Tracheal epithelial cell (primary cell): Measurements from ENCODE around the gene ERGIC3. TPM values are rescaled to one million over a fixed set of nuclear protein-coding genes. Genes with fewer than 3 reads are reported as not detected.

Experiments
- total RNA-seq: library from RNA; depleted of rRNA; stranded (reverse); fragments of >200 nt; gene quantifications from 2 replicates; pipeline ENCODE4 v1.2.1, GENCODE V29; 2014

The ERGIC3 gene
- 367 and 383 TPM in 2 replicates for total RNA-seq

GRCh38 chr20:35541783-35542662, at the start of gene ERGIC3:
TSS of gene ERGIC3 (plus strand) at chr20:35542078. CDS start at chr20:35542098, 20 bp downstream.

GRCh38 chr20:35529552-35529951, 12.3 kb upstream of the ERGIC3 start, which contains the start of gene C20orf173:
TSS of gene C20orf173 (minus strand) at chr20:35529652. CDS start at chr20:35529373, 279 bp downstream.

Other genes with a start within 250 kb of the ERGIC3 start
- gene FAM83C, start 249.7 kb upstream of the ERGIC3 start, total RNA-seq: under 0.01 TPM in 2 replicates
- 14.7 and 20.9 TPM in 2 replicates for gene UQCC1, start 130.1 kb upstream of the ERGIC3 start, total RNA-seq
- under 0.01 and 3.9 TPM in 2 replicates for gene GDF5, start 103.8 kb upstream of the ERGIC3 start, total RNA-seq
- 17.8 and 33.7 TPM in 2 replicates for gene CEP250, start 86.5 kb upstream of the ERGIC3 start, total RNA-seq
- not detected in 2 replicates for gene C20orf173, start 12.4 kb upstream of the ERGIC3 start, total RNA-seq
- gene SPAG4, start 73.8 kb downstream of the ERGIC3 start, total RNA-seq: 10.9 and 16.9 TPM in 2 replicates
- 57.1 and 110 TPM in 2 replicates for gene CPNE1, start 122.8 kb downstream of the ERGIC3 start, total RNA-seq
- gene RBM12, start 122.8 kb downstream of the ERGIC3 start, total RNA-seq: 43.5 and 47.2 TPM in 2 replicates
- 26.7 and 30.9 TPM in 2 replicates for gene NFS1, start 157.3 kb downstream of the ERGIC3 start, total RNA-seq
- 149 and 260 TPM in 2 replicates for gene ROMO1, start 157.3 kb downstream of the ERGIC3 start, total RNA-seq
- gene RBM39, start 200.2 kb downstream of the ERGIC3 start, total RNA-seq: 189 and 196 TPM in 2 replicates
- 23.0 and 28.0 TPM in 2 replicates for gene PHF20, start 229.9 kb downstream of the ERGIC3 start, total RNA-seq